ENCODE measurements around the gene NXPH4. TPM values are rescaled to one million over a fixed set of nuclear protein-coding genes. Genes with fewer than 3 reads are reported as not detected.
A peak's percentile ranks its signal among the peaks of the same experiment; 100 is the strongest.

NXPH4 gene
- total RNA-seq, 1 donor from 2014 or later = 6.6 TPM

GRCh38 chr12:57233357-57234232 lies 17.0 kb downstream of the NXPH4 start:
- DNase-seq = no peak

- DNase-seq = no peak
Measured at GRCh38 chr12:57234233-57234570, 17.6 kb downstream of the NXPH4 start.

- DNase-seq = no peak
Measured at GRCh38 chr12:57234571-57235016, 18.0 kb downstream of the NXPH4 start.

- no peak for DNase-seq
Measured at GRCh38 chr12:57235017-57235727, 18.6 kb downstream of the NXPH4 start.

GRCh38 chr12:57235728-57236131 lies 19.1 kb downstream of the NXPH4 start:
- no peak for DNase-seq

- no peak for DNase-seq
Measured at GRCh38 chr12:57236201-57236924, 19.8 kb downstream of the NXPH4 start.

- no peak for DNase-seq
Measured at GRCh38 chr12:57236925-57237595, 20.5 kb downstream of the NXPH4 start.

- no peak for DNase-seq
Measured at GRCh38 chr12:57237596-57237931, 21.0 kb downstream of the NXPH4 start.

- DNase-seq = no peak
Measured at GRCh38 chr12:57237932-57238853, 21.6 kb downstream of the NXPH4 start.

- peak; percentile 79 for DNase-seq
Measured at GRCh38 chr12:57238854-57239554, 22.4 kb downstream of the NXPH4 start.

- DNase-seq = no peak
Measured at GRCh38 chr12:57239587-57240065, 23.0 kb downstream of the NXPH4 start.

GRCh38 chr12:57240066-57240921 lies 23.7 kb downstream of the NXPH4 start:
- no peak for DNase-seq

GRCh38 chr12:57240926-57241401 lies 24.4 kb downstream of the NXPH4 start:
- DNase-seq = no peak

- no peak for DNase-seq
Measured at GRCh38 chr12:57241402-57242310, 25.1 kb downstream of the NXPH4 start.

GRCh38 chr12:57242329-57242690 lies 25.7 kb downstream of the NXPH4 start:
- no peak for DNase-seq

GRCh38 chr12:57242691-57243454 lies 26.3 kb downstream of the NXPH4 start:
- DNase-seq = no peak

GRCh38 chr12:57243521-57244311 lies 27.1 kb downstream of the NXPH4 start:
- peak; percentile 67 for DNase-seq

Measured in skin of body (tissue), 2 donors.